SU-DHL-6 (cell line): ENCODE data around the gene PITPNC1.

Source experiments
- CTCF ChIP-seq: fragments of 200-600 bp; sonication (generic); IDR thresholded peaks from one replicate; pipeline ENCODE4 v1.5.1; 2017; ENCODE audit warnings: antibody characterized with exemption, mild to moderate bottlenecking, low read length, moderate library complexity; ENCODE audit not compliant: insufficient read depth, poor library complexity, severe bottlenecking
- EZH2phosphoT487 ChIP-seq: fragments of 200-600 bp; sonication (generic), shearing (Covaris generic); conservative IDR thresholded peaks from 2 replicates; pipeline ENCODE4 v1.6.1; 2018; ENCODE audit warnings: mild to moderate bottlenecking, antibody characterized with exemption, low read length, moderate library complexity, mixed read lengths

- TF ChIP-seq CTCF (no peak), EZH2phosphoT487 (no peak)
These were observed 217.2 kb downstream of the PITPNC1 start for GRCh38 chr17:67594115-67594880.
